Left ventricle myocardium inferior (tissue), 1 donor: ENCODE results near the gene RPL31. TPM values are rescaled to one million over a fixed set of nuclear protein-coding genes. Genes with fewer than 3 reads are reported as not detected.

Source experiments
- DNase-seq: peaks from one replicate; pipeline ENCODE4 v3.0.0-alpha.2; 2020
- H3K27ac ChIP-seq: fragments of 200-600 bp; replicated peaks from 2 replicates; pipeline ENCODE4 v1.8.0; 2021
- H3K27me3 ChIP-seq: fragments of 200-600 bp; 2 replicates; pipeline ENCODE4 v1.8.0; 2021; ENCODE audit warnings: low read depth
- H3K36me3 ChIP-seq: fragments of 200-600 bp; 2 replicates; pipeline ENCODE4 v1.8.0; 2021
- H3K4me1 ChIP-seq: fragments of 200-600 bp; 2 replicates; pipeline ENCODE4 v1.8.0; 2021
- H3K4me3 ChIP-seq: fragments of 200-600 bp; 2 replicates; pipeline ENCODE4 v1.8.0; 2021; ENCODE audit warnings: mild to moderate bottlenecking, moderate library complexity
- H3K9me3 ChIP-seq: fragments of 200-600 bp; replicated peaks from 2 replicates; pipeline ENCODE4 v1.8.0; 2021
- intact Hi-C: fragments of 100-400 bp; cut with micrococcal nuclease; formaldehyde crosslinking; loops from one replicate; pipeline ENCODE4 v1.11.0; 2022
- total RNA-seq: library from RNA; stranded (reverse); fragmentation: NEBNext Ultra II Directional; extraction: Animal tissue kit (Norgen Biotek cat#: 25700); gene quantifications from one replicate; pipeline ENCODE4 v1.2.1, GENCODE V29; 2021
- TF ChIP-seq, protein P1 (sequence below): fragments of 200-600 bp; IDR thresholded peaks from 2 replicates; pipeline ENCODE4 v1.8.0; 2021; ENCODE audit warnings: antibody characterized with exemption, mild to moderate bottlenecking, borderline replicate concordance
- donor health status: DM: no; HTN: yes; CAD: no; lungs with severe emphysema.

The RPL31 gene
- total RNA-seq, 1 donor from 2014 or later: 803 TPM

DNA sequence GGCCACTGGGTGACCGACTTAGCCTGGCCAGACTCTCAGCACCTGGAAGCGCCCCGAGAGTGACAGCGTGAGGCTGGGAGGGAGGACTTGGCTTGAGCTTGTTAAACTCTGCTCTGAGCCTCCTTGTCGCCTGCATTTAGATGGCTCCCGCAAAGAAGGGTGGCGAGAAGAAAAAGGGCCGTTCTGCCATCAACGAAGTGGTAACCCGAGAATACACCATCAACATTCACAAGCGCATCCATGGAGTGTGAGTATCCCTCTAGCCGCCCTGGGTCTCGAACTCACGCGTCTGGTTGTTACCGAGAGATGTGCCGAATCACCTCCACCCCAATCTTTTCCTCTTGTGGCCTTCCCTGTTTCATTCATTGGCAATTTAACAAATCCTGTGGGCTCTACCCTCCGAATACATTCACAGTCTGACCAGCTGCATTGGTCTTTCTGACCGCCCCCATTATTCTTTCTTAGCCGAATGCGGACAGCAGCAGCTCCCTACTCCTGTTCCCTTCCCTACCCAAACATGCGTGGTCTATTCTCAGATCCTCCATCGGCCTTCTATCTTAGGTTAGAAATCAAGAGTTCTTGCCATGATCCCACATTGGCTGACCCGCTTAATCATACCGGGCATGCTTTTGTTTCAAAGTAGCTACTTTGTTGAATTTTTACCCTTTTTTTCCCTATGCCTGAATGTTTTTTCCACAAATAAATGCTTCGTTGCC, 631 bp downstream of the RPL31 start:
- DNase-seq: no peak
- H3K36me3 ChIP-seq: peaks cover 42% of the 10 kb centered on the region
- peaks cover 47% of the 10 kb centered on the region for H3K4me1 ChIP-seq
- peak overlapping the region; percentile 78 for H3K27ac ChIP-seq
- peak overlapping the region; percentile 83 for H3K4me3 ChIP-seq
- TF ChIP-seq, protein P1, sequence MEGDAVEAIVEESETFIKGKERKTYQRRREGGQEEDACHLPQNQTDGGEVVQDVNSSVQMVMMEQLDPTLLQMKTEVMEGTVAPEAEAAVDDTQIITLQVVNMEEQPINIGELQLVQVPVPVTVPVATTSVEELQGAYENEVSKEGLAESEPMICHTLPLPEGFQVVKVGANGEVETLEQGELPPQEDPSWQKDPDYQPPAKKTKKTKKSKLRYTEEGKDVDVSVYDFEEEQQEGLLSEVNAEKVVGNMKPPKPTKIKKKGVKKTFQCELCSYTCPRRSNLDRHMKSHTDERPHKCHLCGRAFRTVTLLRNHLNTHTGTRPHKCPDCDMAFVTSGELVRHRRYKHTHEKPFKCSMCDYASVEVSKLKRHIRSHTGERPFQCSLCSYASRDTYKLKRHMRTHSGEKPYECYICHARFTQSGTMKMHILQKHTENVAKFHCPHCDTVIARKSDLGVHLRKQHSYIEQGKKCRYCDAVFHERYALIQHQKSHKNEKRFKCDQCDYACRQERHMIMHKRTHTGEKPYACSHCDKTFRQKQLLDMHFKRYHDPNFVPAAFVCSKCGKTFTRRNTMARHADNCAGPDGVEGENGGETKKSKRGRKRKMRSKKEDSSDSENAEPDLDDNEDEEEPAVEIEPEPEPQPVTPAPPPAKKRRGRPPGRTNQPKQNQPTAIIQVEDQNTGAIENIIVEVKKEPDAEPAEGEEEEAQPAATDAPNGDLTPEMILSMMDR: no peak
- H3K27me3 ChIP-seq: no peaks in the 10 kb centered on the region
- intact Hi-C loops: no loop called here
- H3K9me3 ChIP-seq: no peaks in the 10 kb centered on the region

DNA sequence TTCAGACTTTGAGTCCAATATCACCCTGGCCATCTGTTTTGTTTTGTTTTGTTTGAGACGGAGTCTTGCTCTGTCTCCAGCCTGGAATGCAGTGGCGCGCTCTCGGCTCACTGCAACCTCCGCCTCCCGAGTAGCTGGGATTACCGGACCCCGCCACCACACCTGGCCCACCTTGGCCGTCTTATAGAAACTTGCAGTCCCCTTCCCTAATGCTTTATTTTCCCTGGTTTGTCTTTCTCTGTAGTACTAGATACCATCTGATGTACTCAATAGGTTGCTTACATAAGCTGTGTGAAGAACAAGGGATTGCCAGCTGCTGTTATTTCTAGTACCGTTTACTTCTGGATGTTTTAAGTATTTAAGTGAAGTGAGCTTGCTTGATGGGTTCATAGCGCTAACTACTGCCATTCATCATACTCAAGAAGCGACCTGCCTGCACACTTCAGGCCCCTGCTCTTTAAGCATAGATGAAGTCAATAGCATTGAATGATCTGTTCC, 1.2 kb downstream of the RPL31 start:
- Histone ChIP-seq H3K36me3 (peaks cover 48% of the 10 kb centered on the region), H3K4me3 (peak overlapping the region; percentile 83), H3K4me1 (peaks cover 47% of the 10 kb centered on the region), H3K9me3 (no peaks in the 10 kb centered on the region), H3K27ac (peak overlapping the region; percentile 78), H3K27me3 (no peaks in the 10 kb centered on the region)
- intact Hi-C loops: no loop called here
- no peak for DNase-seq
- TF ChIP-seq, protein P1: no peak

DNA sequence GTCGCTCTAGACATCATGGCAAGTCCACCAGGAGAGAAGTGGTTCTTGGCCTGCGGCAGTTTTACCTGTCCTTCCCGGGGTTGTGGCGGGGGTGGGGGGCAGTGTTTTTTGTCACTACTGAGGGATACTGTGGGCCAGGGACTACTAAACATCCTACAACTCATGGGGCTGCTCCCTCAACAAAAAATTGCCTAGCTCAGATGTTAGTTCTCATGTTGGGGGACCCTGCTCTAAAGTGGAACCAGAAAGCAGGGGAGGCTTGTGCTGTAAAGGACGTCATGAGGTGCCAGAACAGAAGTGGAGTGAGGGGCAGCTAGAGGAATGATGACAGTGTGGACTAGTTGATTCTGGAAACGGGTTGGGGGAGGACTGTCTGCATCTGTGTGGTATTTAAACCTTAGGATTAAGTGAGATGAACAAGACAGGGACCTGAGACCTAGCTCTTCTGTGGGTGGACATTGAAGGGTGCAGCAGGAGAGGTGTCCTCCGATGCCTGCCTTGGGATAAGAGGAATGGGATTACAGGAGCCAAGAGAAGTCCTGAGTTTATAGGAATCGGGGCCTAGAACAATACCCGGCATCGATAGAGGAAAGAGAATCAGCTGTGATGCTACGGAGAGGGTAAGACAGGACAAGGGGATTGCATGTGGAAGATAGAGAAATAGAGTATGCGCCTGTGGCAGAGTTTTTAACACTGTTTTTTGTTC, 2.7 kb downstream of the RPL31 start:
- peaks cover 47% of the 10 kb centered on the region for H3K4me1 ChIP-seq
- H3K27me3 ChIP-seq: no peaks in the 10 kb centered on the region
- intact Hi-C loops: no loop called here
- DNase-seq: no peak
- peaks cover 61% of the 10 kb centered on the region for H3K36me3 ChIP-seq
- no peaks in the 10 kb centered on the region for H3K9me3 ChIP-seq
- TF ChIP-seq, protein P1: no peak
- no peak overlapping the region for H3K4me3 ChIP-seq
- no peak overlapping the region for H3K27ac ChIP-seq

DNA sequence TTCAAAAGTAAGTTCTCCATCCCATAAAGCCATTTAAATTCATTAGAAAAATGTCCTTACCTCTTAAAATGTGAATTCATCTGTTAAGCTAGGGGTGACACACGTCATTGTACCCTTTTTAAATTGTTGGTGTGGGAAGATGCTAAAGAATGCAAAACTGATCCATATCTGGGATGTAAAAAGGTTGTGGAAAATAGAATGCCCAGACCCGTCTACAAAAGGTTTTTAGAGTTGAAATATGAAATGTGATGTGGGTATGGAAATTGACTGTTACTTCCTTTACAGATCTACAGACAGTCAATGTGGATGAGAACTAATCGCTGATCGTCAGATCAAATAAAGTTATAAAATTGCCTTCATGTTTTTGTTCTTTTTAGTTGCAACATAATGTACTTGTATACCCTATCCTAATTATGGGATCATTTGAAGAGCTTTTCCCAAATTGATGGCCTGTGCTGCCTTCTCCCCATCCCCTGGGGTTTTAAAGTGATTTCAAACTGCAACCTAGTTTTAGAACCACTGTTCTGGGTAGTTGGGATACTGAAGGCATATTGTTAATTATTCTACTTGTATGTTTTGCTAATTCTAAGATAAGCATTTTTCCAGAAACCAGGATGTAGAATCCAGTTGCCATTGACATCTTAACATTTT, 4.1 kb downstream of the RPL31 start:
- no peak for DNase-seq
- H3K27ac ChIP-seq: no peak overlapping the region
- peaks cover 46% of the 10 kb centered on the region for H3K4me1 ChIP-seq
- H3K36me3 ChIP-seq: peaks cover 75% of the 10 kb centered on the region
- intact Hi-C loops: no loop called here
- TF ChIP-seq, protein P1: no peak
- no peaks in the 10 kb centered on the region for H3K9me3 ChIP-seq
- no peaks in the 10 kb centered on the region for H3K27me3 ChIP-seq
- no peak overlapping the region for H3K4me3 ChIP-seq

DNA sequence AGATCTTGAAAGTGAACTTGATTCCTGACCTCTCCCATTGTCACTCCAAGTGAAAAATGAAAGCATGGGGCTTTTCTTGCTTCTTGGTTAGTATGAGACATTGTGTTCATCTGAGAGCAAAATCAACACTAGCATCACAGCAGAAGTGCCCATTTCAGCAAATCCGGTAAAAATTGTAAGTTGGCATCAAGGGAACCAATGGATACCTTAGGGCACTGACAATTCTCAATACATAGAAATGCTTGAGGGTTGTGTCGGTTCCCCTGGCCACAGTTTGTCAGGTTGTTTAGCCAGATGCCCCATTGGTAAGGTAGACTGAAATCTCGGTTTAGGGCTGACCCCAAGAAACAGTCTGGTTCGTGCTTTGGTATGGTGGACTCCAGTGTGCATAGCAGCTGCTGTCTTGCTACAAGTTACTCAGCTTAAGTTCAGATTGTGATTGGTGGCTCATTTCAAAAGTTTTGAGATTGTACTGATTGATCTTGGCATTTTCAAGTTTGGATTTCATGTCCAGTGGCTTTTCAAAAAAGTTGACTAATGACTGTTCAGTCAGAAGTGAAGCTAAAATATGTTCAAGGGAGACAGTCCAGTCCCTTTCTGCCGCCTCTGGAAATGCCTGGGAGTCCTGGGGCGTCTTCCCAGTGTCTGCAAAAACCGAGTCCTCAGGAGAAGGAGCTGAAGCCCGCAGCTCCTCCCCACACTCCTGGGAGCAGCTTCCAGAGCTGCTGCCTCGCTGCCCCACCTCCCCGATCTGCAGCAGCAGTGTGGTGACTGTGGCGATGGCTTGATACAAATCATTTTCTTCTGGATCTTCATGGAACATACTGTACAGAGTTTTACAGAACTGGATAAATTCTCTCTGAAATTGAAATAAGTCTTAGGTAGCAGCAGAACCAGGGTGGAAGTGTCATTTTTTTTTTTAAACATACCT, 5.6 kb downstream of the RPL31 start:
- no peak overlapping the region for H3K4me3 ChIP-seq
- no peaks in the 10 kb centered on the region for H3K9me3 ChIP-seq
- no peaks in the 10 kb centered on the region for H3K27me3 ChIP-seq
- DNase-seq: no peak
- TF ChIP-seq, protein P1: no peak
- intact Hi-C loops: no loop called here
- H3K4me1 ChIP-seq: peaks cover 34% of the 10 kb centered on the region
- H3K27ac ChIP-seq: no peak overlapping the region
- peaks cover 82% of the 10 kb centered on the region for H3K36me3 ChIP-seq
